Measurements from ENCODE around the gene PPP1CA.

The PPP1CA gene

GRCh38 chr11:67381244-67381972 lies 20.2 kb downstream of the PPP1CA start:
- DNase-seq, result no peak

- no peak for DNase-seq
These were observed 22.3 kb downstream of the PPP1CA start for GRCh38 chr11:67379061-67380058.

GRCh38 chr11:67378544-67378943 lies 23.1 kb downstream of the PPP1CA start:
- DNase-seq, result no peak

GRCh38 chr11:67376873-67377808 lies 24.5 kb downstream of the PPP1CA start:
- DNase-seq, result no peak

DNA sequence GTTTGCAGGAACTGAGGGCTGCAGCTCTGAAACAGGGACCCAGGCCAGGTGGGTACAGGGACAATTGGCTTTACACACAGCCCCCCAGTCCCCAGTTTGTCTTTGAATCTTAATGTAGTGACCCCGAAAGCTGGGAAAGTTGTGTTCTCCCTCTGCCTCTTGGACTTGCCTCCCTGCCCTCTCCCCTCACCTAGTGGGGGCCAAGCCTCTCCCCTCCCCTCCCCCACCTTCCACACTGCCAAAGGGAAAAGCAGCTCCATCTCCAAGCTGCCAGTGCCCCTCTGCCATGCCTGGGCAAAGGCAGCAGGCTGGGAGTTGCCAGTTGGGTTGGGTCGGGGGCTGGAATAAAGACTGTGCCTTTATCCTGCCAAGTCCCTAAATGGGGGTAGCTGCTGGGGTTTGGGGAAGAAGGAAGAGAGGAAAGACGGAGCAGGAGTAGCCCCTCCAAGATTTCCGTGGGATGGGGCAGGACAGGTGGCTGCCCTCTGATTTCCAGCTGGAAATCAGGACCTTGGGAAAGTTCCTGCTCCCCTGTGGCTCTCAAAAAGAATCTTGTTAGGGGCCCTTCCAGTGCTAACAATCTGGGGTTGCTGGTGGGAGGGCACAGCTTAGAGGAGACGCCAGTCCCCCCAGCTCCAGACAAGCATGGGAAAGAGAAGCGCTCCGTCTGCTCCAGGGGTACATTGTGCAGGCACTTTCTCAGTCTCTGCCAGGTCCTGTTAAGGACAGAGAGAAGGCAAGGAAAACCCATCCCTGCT lies 25.4 kb downstream of the PPP1CA start:
- no peak for DNase-seq

DNA sequence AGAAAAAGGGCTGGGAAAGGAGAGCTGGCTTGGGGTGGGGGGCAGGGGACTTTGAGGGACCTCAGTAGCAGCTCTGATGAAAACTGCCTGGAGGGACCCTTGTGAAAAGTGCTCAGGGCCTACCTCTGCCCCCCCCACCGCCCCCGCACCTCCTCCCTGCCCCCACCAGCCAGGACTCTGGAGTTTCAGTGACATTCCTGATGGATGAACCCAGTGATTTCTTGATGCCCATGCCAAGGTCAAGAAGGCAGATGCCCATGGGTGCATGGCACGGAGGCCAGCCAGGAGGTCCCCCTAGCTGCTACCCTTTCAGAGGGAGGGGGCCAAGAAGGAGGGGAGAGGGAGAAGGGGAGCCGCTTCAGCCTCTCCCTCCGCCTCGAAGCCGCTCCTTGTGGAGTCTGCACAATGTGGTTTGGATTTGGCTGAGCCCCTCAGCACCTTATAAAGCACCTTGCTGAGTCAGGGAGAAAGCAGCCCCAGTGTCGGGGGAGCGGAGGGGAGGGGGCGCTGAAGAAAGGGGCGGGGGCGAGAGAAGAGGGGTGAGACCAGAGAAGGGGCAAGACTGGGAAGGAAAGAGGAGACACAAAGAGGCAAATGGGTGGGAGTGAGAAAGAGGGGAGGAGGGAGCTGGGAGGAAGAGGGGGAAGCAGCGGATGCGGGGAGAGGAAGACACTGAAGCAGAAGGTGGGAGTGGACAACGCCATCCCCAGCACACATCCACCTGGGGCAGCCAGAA lies 26.2 kb downstream of the PPP1CA start:
- DNase-seq, result no peak

DNA sequence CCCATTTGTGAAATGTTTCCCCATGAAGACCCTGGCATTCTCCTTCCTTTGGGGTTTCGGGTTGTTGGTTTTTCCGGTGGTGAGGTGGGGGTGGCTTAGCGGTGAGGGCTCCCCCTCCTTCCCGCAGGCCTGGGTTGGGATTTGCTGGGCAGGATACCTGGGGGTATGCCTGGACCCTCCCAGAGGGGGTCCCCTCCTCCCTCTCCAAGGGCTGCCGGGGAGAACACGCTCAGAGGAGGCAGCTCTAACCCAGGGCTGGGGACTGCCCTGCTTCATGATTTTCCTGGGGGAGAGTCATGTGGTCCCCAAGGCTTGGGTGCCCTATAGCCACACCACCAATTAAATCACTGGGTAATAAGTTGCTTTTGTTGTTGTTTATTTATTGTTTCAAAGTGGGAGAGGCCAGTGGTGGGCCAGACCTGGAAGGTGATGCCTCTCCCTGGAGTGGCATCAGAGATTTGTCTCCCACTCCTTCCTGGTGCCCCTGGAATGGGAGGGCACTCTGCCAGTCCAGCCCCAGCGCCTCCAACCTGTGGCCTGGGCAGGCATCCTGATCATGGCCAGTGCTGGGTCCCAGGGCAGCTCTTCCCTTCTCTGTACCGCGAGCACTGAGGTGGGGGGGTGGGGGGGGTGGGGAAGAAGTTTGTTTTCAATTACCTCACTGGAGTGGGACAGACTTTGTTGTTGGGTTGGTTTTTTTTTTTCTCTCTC lies 26.9 kb downstream of the PPP1CA start:
- no peak for DNase-seq

GRCh38 chr11:67373648-67374570 lies 27.7 kb downstream of the PPP1CA start:
- DNase-seq, result peak; percentile 39 to 67 (median 52)

DNA sequence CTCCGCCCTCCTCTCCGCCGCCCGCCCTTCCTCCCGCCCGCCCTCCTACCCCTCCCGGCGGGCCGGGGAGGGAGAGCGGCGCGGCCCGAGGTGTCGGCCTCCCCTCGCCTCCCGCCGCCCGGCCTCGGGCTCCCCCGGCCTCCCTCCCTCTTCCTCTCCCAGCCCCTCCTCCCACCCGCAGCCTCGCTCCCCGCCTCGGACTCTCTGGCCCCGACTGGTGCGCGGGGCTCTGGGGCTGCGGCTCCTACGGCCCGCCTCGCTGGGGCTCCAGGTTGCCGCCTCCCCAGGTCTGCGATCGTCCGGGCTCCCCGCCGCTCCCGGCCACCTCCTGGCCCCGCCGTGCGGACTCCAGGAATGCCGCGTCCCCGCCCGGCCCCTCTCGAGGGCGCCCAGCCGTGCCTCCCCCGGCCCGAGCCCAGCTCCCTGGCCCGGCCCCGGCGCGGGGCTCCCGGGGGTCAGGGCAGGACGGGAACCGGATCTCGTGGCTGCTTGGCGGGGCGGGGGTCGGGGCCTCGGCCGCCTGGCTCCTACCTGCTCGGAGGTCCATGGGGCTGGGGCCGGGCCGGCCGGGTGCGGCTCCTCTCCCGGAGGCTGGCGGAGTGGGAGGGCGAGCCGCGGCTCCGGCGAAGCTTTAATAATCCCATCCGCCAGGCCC lies 28.5 kb downstream of the PPP1CA start, which contains the start of gene CLCF1:
Gene CLCF1 (minus strand): TSS at position 606 of the 655 bp plus-strand sequence. CDS start 59 bp downstream, at position 547.
- DNase-seq, result peak in 1 of 6 experiments; percentile 34

DNA sequence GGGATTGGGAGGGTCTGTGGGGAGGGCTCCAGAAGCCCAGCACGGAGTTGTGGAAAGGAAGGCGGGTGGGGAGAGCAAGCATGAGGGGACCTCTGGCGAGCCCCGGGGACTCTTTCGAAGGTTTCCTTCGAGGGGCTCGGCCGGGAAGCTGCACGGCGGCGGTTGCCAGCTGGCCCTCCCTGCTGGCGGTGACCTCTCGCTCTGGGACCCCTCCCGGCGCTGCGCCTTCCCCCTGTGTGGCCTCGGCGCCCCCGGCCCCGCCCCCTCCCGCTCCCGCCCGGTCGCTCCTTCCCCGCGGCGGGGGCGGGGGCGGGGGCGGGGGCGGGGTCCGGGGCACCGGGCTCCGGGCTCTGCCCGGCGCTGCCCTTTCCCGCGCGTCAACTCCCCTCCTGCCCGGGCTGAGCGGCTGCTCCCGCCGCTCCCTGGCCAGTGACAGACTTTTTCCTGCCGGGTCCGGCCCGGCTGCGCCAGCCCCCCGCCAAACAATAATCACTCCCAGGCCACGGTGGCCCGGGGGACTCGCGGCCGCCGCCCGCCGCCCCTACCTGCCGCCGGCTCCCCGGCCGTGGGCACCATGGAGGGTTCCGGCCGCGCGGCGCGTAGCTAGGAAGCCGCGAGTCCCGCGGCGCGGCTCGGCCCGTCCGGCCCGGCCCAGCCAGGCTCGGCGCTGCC lies 29.2 kb downstream of the PPP1CA start:
- DNase-seq, result peak in 2 of 6 experiments; percentile 17 to 21

DNA sequence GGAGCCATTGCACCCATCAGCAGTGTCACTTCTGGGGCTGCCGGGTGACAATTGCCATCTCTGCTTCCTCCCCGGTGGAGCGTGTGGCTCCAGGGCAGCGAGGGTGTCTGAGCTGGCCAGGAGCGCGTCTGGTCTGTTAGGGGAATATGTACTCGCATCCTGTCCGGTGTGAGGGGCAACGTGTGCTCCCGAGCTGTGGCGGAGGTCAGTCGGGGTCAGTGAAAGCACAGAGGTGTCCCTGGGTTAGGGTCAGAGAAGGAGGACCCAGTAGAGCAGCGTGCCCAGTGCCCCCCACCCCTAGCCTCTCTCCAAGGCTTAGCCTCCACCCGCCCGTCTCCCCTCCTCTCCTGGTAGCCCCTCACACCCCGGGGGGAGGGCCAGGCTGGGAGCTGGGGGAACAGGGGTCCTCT lies 29.7 kb downstream of the PPP1CA start:
- no peak for DNase-seq

- peak in 1 of 6 experiments; percentile 27 for DNase-seq
These were observed 30.3 kb downstream of the PPP1CA start for GRCh38 chr11:67371189-67371910.

DNA sequence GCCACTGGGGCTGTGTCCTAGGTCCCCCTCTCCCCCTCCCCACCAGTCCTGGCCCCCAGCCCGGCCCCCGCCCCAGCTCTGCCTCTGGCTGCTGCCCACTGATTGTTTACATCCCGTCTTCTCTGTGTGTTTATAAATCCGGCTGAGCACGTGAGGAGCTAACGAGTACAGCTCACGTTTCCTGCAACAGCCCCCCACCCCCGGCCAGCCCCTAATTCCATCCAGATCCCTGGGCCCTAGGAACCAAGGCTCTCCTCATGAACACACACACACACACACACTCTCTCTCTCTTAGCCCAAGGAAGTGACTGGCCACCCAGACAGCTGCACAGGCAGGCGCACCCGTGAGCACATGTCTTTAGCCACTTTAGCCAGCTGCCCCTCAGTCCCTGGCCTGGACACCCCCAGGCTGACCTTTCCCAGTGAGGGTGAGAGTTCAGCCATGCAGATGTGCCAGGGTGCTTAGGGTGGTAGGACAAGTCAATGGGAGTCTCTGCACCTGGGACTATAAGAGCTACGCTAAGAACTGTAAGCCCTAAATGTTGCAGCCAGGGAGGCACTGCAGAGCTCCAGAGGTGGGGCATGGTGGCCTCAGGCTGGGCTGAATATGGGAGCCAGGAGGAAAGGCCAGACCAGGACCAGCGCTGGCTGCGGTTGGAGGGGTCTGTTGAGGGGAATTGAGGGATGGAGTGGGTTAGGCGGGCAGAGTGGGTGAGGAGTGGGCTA lies 31.1 kb downstream of the PPP1CA start:
- DNase-seq, result no peak

- no peak for DNase-seq
These were observed 31.8 kb downstream of the PPP1CA start for GRCh38 chr11:67369801-67370284.

- DNase-seq, result no peak
These were observed 32.4 kb downstream of the PPP1CA start for GRCh38 chr11:67369275-67369674.

- no peak for DNase-seq
These were observed 33.0 kb downstream of the PPP1CA start for GRCh38 chr11:67368621-67369020.
